SKM-1 treated with dmso at 0.1 percent for 144 hours (cell line): ENCODE measurements around the gene NT5C.

Source experiments
- DNase-seq: peaks from one replicate; lab custom pipeline; 2025; ENCODE audit not compliant: unreplicated experiment; lab: John Stamatoyannopoulos, UW

Gene NT5C

DNA sequence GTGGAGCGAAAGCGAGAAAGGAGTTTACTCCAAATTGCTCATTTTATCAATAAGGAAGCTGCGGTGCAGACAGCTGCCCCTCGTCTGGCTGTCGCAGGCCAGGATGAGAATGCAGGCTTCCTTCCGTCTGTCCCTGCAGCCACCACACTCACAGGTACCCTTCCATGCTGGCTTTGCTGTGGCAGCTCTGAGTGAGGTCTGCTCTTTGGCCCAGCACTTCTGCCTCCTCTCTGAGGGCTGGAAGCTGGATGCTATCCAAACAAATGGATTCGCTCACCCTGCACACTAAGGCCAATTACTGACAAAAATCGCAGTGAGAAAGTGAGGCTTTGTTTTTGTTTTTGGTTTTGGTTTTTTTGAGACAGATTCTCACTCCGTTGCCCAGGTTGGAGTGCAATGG is 14.8 kb downstream of the NT5C start:
- DNase-seq = no peak

DNA sequence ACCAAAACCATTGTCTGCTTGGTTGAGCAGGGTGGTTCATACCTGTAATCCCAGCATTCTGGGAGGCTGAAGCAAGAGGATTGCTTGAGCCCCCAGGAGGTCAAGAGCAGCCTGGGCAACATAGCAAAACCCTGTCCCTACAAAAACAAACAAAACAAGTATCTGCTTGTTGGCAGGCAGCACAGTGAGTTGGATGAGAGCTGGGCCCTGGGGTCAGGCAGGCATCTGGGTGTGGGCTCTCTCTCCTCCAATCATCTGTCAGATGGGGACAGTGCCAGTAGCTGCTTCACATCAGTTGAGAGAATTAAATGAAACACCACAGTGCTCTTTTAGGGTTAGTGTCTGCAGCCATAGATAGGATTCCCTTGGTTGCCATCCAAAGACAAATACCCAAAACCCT is 16.0 kb downstream of the NT5C start:
- DNase-seq = no peak

DNA sequence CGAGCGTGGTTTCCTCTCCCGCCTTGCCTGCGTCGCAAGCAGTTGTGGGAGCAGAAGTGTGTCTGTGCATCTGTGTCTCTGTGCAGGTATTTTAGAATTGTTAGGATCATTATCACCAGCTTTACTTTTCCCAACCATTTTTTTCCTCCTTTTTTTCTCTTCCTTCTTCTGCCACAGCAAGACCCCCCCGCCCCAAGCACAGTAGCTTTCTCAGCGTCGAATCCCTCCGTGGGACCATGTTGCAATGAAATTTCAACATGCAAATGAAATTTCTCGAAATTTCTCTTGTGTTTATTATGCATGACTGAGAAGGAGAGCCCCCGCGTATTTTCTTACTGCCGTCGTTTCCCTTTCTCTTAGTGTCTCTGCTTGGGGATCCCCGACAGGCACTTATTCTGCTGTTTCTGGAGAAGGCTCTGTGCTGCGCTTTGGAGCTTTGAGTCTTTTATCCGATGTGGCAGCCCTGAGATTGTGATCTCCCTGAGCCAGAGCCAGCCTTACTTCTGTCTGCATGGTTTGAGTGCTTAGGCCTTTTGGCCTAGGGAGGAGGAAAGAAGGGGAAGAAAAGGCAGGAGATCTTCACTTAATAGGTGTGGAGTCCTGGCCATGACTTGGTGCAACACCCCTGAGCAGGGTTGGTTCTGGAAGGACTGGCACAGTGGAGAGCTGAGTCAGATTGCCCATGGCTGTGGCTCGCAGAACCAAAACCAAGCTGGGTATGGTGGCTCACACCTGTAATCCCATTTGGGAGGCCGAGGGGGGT is 16.8 kb downstream of the NT5C start:
- DNase-seq = no peak

DNA sequence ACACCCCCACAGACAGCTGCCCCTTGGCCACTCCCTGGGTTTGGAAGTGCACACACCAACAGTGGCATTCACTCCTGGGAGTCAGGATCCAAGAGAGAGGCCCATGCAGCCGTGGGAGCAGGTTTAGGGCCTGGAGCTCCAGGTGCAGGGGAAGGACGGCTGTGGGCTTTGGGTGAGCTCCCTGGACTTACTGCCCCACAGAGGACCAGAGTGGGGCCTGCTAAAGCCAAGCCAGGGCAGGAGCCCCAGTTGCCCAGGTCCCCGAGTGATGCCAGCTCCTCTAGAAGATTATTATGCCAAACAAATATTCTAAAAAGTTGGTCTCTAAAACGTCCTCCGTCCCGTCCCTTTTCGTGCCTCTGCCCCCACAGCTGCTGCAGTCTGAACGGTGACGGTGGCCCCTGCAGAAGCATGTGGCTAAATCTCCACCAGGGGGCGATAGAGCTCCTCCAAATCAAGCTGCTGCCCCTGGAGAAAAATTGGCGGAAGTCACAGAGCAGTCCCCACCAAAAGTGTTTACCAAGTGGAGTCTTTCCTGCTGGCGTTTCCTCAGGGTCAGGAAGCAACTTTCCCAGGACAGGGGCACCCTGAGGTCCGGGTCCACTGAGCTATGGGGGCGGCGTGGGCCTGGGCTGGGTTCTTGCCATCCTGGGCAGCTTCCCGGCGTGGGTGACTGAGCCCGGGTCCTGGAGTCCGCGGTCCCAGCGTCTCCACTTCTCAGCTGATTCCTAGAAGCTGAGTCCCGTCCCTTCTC is 17.6 kb downstream of the NT5C start:
- peak; percentile 88 for DNase-seq

DNA sequence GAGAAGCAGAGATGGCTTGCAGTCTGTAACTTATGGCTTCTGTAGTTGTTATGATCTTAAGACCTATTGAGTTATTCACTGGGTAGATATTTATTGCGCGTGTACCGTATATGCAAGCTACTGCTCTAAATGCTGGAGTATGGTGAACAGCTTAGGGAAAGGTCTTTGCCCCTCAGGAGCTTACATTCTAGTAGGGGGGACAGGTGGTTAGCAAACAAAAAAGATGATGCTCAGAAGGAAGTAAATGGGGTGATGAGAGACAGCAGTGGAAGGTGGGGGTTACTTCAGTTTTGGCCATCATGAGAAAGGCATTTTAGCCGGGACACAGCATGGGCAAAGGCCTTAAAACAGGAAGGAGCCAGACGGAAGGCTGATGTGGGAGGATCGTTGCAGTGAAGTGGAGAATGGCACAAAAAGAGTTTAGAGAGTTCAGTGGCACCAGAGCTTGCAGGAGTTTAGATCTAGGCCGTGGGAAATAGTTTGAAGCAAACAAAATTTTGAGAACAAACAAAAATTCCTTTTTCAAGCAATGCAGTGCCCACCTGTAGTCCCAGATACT is 19.7 kb downstream of the NT5C start:
- DNase-seq = no peak

DNA sequence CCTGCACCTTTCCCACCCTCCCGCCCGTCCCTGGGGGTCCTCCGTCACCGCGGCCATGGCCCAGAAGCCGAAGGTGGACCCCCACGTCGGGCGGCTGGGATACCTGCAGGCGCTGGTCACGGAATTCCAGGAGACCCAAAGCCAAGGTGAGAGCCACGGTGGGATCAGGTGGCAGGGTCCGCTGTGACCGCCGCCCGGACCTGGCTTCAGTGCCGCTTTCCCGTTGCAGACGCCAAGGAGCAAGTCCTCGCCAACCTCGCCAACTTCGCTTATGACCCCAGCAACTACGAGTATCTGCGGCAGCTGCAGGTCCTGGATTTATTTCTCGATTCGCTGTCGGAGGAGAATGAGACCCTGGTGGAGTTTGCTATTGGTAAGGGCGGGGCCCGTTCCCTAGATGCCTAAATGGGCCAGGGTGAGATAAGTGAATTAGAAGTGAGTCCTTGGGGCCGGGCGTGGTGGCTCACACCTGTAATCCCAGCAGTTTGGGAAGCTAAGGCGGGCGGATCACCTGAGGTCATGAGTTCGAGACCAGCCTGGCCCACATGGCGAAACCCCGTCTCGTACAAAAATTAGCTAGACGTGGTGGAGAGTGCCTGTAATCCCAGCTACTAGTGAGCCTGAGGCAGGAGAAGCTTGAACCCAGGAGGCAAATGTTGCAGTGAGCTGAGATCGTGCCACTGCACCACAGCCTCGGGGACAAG is 21.2 kb downstream of the NT5C start:
- DNase-seq = no peak

DNA sequence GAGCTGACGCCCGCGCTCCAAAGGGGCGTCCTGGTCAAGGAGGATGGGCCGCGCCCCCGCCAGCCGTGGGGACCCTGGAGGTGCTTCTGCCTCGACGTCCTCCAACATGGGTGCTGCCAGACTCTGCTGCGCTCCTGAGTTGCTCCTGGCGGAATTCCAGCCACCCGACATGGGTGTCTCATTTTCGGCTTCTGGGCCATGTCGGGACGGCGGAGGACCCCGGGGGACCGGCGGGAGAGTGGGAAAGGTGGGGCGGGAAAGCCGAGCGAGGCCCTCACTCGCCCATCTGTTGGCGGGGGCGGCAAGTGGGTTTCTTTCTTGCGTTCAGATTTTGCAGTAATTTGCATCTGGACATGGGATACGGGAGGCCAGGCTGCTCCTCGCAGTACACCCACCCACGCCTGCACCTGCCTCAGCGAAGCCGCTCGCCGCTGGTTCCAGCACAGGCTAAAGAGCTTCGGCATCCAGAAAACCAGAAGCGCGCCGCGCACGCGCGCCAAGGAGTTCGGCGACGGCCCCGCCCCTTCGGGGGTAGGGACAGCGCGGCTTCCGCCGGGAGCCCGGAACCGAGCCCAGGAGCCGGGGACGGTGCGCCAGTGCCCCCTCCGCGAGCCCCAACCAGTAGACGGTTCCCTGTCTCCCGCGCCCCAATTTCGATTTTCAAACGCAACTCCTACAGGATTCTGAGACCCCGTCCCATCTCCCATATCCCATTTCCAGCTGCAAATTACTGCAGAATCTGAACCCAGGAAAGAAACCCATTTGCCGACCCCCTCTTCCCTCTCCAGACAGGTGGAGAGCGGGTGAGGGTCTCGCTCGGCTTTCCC is 21.9 kb downstream of the NT5C start, which contains the start of gene ARMC7:
Gene ARMC7 (plus strand): TSS at position 563 of the 827 bp plus-strand sequence. CDS start 320 bp downstream, outside the sequence.
- peak; percentile 81 for DNase-seq

DNA sequence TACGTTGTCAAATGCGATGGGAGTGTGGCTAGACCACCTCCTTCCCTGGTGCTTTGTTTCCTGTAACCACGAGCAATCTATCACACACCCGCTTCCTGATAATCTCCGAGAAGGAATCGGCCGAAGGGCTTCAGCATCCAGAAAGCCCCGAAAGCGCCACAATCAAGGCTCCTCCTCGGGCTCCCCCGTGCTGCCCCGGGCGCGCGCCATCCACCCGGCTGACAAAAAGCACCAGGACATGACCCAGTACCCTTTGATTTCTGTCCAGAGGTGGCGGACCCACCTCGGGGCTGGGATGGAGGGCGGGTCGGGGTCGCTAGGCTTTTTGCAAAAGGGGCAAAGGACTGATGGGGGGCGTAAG is 22.5 kb downstream of the NT5C start:
- no peak for DNase-seq

DNA sequence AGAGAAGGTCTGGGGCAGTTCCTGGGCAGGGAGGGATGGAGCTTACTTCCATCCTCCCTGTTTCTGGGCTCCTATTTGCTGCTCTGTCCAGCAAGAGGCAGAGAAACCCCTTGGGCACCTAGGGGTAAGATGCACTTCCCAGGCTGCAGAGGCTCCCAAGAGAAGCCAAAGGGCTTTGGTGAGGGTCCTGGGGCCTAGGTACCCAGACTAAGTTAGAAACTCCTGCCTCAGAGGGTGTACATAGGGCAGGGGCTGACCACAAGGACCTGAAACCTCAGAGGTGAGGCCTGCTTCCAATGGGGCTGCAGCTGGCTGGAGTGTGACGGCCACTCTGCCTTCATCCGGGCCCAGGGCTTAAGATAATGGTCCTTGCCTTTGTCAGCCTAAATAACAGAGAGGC is 23.3 kb downstream of the NT5C start:
- no peak for DNase-seq

DNA sequence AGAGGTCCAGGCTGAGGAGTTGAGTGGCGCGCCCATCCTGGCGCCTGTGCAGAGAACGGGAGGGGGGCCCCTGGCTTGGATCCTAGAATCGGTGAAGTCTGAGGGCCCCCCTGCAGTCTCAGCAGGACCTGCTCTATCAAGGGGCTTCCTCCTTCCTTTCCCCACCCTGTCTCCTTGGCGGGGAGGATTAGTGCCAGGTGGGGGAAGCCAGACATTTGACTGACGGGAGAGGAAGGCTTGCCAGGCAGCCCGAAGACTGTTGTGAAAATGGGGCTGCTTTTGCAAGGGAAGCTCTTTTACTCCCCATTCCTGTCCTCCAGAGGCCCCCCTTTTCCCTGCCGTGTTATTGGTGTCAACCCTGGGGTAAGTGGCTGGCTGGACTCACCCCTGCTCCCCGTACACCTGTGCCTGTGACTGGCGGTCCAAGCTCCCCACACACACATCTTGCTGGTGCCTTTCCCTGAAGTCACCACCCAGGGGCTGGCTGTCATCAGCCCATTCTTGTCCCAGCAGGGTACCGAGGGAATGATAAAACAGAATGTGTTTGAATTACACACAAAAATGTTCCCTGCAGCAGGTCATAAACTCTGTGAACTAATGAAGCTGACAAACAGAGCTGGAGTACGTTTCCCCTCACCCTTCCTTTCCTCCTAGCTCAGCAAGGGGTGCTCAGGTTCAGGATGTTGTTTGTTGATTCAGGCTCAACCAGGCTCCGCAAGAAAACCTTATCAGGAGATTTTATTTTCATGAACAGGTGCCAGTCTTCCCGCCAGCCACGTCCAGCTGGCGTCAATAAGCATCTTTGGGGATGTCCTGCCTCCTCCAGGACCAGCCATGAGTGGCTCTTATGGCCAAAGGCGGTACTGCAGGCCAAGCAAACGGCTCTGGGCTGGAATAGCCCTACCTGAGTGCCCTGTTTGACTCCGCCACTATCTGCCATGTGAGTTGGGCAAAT is 26.1 kb downstream of the NT5C start:
- peak; percentile 11 for DNase-seq

DNA sequence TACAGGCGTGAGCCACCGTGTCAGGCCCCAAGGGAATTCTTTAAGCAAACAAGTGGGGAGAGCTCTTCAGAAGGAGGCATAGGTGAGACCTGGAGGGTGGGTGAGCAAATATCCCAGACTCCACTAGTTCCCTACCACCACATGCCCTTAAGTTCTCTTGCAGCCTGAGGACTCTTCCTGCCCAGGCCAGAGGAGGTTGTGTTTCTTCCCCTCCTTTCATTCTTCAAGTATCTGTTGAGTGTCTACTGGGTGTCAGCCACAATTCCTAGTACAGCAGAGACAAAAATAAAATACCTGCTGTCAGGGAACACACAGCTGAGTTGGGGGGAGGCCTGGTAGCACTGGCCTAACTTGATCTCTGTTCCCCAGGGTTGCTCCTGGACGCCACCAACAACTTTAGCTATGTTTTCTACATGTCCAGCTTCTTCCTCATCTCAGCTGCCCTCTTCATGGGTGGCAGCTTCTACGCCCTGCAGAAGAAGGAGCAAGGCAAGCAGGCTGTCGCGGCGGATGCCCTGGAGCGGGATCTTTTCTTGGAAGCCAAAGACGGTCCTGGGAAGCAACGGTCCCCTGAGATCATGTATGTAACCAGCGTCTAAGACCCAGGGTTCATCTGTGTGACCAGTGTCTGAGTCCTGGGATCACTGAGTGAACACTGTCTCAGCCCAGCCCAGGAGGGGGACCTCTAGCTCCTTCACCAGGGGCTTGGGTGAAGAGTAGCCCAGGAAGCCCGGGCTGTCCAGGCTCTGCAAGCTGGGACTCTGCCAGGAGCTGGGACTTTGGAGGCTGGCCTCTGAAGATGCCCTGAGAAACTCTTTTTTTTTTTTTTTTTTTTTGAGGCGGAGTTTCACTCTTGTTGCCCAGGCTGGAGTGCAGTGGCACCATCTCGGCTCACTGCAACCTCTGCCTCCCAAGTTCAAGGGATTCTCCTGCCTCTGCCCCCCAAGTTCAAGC is 27.7 kb downstream of the NT5C start:
- no peak for DNase-seq

DNA sequence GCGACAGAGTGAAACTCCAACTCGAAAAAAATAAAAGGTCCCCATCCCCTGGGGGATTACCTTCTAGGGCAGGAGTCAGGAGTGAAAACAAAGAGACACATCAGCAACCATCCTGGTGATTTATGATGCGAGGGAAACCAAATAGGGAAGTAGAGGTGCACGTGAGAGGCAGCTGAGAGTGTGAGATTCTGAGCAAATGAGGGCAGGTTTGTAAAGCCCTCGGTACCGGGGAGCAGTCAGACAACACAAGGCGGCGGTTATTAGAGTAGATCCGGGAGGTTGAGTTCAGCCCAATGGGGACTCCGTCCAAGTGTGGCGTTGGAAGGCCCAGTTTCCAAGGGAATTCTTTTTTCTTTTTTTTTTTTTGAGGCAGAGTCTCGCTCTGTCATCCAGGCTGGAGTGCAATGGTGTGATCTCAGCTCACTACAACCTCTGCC is 29.1 kb downstream of the NT5C start:
- peak; percentile 64 for DNase-seq

DNA sequence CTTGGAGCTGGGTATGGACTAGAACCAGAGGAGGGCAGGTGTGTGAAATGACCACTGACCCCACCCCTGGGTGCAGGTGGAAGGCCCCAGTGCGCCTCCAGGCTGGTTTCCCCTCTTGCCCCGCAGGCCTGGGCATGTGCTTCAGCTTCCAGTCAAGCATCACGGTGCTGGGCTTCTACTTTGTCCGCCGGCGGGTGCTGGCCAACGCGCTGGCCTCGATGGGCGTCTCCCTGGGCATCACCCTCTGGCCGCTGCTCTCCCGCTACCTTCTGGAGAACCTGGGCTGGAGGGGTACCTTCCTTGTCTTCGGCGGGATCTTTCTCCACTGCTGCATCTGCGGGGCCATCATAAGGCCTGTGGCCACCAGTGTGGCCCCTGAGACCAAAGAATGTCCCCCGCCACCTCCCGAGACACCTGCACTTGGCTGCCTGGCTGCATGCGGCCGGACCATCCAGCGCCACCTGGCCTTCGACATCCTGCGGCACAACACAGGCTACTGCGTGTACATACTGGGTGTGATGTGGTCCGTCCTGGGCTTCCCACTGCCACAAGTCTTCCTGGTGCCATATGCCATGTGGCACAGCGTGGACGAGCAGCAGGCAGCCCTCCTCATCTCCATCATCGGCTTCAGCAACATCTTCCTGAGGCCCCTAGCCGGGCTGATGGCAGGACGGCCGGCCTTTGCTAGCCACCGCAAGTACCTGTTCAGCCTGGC is 31.5 kb downstream of the NT5C start:
- DNase-seq = no peak

DNA sequence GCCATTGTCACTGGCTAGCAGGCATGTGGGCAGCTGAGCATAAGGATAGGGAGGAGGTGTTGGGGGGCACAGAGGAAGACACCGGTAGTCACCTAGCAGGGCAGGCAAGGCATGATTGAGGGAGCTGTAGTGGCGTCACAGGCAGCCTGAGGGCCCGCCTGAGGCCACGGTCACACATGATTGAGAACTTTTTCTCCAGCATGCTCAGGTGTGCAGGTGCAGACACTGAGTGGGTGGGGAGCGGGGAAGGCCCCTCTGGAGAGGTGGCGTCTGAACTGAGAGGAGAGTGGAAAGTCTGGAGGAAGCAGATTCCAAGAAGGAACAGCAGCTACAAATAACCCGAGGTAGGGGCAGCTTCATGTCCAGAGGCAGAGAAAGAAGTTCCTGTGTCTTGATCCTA is 32.7 kb downstream of the NT5C start:
- no peak for DNase-seq

DNA sequence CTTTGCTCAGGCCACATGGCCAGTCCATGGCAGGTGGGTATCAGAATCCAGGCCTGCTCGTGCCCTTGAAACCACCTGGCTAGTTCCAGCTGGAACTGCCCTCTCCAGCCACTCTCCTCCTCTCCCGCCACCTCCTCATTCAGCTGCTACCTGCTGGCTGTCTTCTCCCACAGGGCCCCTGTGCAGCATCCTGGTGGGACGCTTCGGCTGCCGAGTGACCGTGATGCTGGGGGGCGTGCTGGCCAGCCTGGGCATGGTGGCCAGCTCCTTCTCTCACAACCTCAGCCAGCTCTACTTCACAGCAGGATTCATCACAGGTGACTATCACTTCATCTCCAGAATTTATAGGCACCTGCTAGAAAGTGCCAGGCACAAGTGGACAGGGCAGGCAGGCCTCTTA is 33.7 kb downstream of the NT5C start:
- DNase-seq = no peak

DNA sequence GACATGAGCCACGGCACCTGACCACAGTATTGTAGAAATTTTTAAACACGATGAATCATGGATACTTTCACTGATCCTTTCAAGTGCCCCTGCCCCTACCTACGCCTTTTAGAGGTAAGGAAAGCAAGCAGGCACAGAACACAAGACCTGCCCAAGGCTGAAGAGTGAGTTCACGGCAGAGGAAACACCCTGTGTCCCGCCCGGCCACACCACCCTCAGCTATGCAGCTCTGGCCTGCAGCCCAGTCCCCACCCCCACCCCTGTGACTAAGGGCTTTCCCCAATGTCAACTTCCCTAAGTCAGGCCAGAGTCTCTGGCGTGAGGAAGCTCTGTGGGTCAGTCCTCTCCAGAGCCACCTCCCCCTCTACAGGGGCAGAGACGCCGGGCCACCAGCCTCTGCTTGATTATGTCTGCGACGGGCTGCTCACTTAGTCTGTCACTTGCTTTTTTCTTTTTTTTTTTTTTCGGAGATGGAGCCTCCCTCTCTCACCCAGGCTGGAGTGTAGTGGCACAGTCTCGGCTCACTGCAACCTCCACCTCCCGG is 35.4 kb downstream of the NT5C start:
- peak; percentile 92 for DNase-seq

DNA sequence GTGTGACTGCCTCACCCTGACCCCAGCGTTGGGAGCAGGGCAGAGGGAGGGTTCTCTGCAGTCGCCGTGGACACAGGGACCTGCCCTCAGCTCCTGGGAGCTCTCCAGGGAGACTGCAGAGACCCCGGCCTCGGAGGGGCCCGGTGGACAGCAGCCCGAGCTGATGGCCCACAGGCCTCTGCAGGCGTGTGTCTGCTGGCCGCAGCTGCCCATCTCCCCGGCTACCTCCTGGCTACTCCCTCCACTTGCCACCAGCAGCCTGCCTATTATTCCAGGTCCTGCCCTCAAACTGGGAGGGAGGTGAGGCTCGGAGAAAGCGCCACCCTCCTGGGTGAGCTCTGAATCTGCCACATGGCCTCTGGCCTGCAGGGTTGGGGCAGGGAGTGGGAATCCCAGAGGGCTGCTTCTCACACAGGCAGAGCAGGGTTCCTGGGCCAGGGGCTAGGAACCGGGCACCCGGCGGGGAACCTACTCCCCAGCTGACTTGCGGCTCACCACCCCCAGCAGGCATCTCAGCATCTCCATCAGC is 36.6 kb downstream of the NT5C start:
- DNase-seq = no peak
